GM12878 (cell line): Measurements from ENCODE around the gene RUNX3. TPM values are rescaled to one million over a fixed set of nuclear protein-coding genes. Genes with fewer than 3 reads are reported as not detected.

Source experiments
- ATF7 ChIP-seq: fragments of 450-650 bp; IDR thresholded peaks from 2 replicates; pipeline ENCODE4 v1.6.1; 2016; ENCODE audit warnings: low read depth, mild to moderate bottlenecking
- BMI1 ChIP-seq: fragments of 450-650 bp; IDR thresholded peaks from 2 replicates; pipeline ENCODE4 v1.6.1; 2016; ENCODE audit warnings: mild to moderate bottlenecking, moderate library complexity, borderline replicate concordance
- CBX3 ChIP-seq: fragments of 200-600 bp; sonication (generic); IDR thresholded peaks from 2 replicates; pipeline ENCODE4 v1.6.1; 2016; ENCODE audit warnings: low read depth, borderline replicate concordance
- CTCF ChIP-seq, 3 experiments: IDR thresholded peaks in 2 of 3; conservative IDR thresholded peaks in 1 of 3; 2 replicates each; pipeline ENCODE4 v1.5.1; 2011; ENCODE audit warnings: low read depth in 3 of 3, low read length in 3 of 3, mild to moderate bottlenecking in 3 of 3, control low read depth in 2 of 3, moderate library complexity in 2 of 3, inconsistent platforms in 1 of 3, mixed read lengths in 1 of 3; ENCODE audit not compliant: control insufficient read depth in 2 of 3, insufficient read depth in 1 of 3; ENCODE audit errors: extremely low read depth in 1 of 3
- EED ChIP-seq: sonication (generic); IDR thresholded peaks from 2 replicates; pipeline ENCODE4 v1.6.1; 2016; ENCODE audit warnings: antibody characterized with exemption, low read depth
- FOS ChIP-seq: IDR thresholded peaks from 3 replicates; pipeline ENCODE4 v1.6.1; 2011; ENCODE audit warnings: borderline replicate concordance; ENCODE audit not compliant: insufficient read length; ENCODE audit errors: extremely low read depth
- GABPA ChIP-seq: IDR thresholded peaks from 2 replicates; pipeline ENCODE4 v1.6.1; 2014; ENCODE audit warnings: antibody characterized with exemption, low read depth, mild to moderate bottlenecking, inconsistent platforms
- IKZF1 ChIP-seq: fragments of 450-650 bp; conservative IDR thresholded peaks from 2 replicates; pipeline ENCODE4 v1.6.1; 2017; ENCODE audit warnings: antibody characterized with exemption, mild to moderate bottlenecking
- MEF2A ChIP-seq: IDR thresholded peaks from 2 replicates; pipeline ENCODE4 v1.6.1; 2011; ENCODE audit warnings: low read depth, mild to moderate bottlenecking, low read length, moderate library complexity; ENCODE audit not compliant: insufficient read depth
- NFIC ChIP-seq: IDR thresholded peaks from 2 replicates; pipeline ENCODE4 v1.6.1; 2012; ENCODE audit warnings: low read depth, mild to moderate bottlenecking, inconsistent platforms, low read length, moderate library complexity
- NFYA ChIP-seq: IDR thresholded peaks from 2 replicates; pipeline ENCODE4 v1.6.1; 2011; ENCODE audit warnings: low read depth, mild to moderate bottlenecking, low read length, improper control_type of control experiment, borderline replicate concordance
- NFYB ChIP-seq: IDR thresholded peaks from 2 replicates; pipeline ENCODE4 v1.6.1; 2011; ENCODE audit warnings: low read depth, mild to moderate bottlenecking, low read length, improper control_type of control experiment, moderate library complexity; ENCODE audit not compliant: insufficient read depth
- POU2F2 ChIP-seq: IDR thresholded peaks from 3 replicates; pipeline ENCODE4 v1.6.1; 2011; ENCODE audit warnings: low read depth, mild to moderate bottlenecking, low read length, borderline replicate concordance
- RAD51 ChIP-seq: fragments of 450-650 bp; IDR thresholded peaks from 2 replicates; pipeline ENCODE4 v1.6.1; 2016; ENCODE audit warnings: moderate library complexity, mild to moderate bottlenecking, inconsistent platforms
- RUNX3 ChIP-seq: IDR thresholded peaks from 2 replicates; pipeline ENCODE4 v1.6.1; 2012; ENCODE audit warnings: low read length, inconsistent platforms
- SKIL ChIP-seq: fragments of 450-650 bp; IDR thresholded peaks from 2 replicates; pipeline ENCODE4 v1.6.1; 2017; ENCODE audit warnings: mild to moderate bottlenecking, low read depth, inconsistent platforms; ENCODE audit not compliant: poor library complexity, severe bottlenecking
- STAT3 ChIP-seq: IDR thresholded peaks from 2 replicates; pipeline ENCODE4 v1.6.1; 2011; ENCODE audit warnings: low read depth, low read length, improper control_type of control experiment
- ZNF24 ChIP-seq: fragments of 450-650 bp; IDR thresholded peaks from 2 replicates; pipeline ENCODE4 v1.6.1; 2017; ENCODE audit warnings: antibody characterized with exemption, mild to moderate bottlenecking
- polyA plus RNA-seq, 11 experiments: library from polyadenylated mRNA; depleted of rRNA in 4 of 11; unstranded in 6 of 11; stranded (reverse) in 5 of 11; fragments of >200 nt; fragmentation: Nextera tagmentation in 4 of 11; fragmentation: Illumina TruSeq in 1 of 11; extraction: Ambion mirVana in 4 of 11; extraction: Trizol in 1 of 11; gene quantifications; 1 replicate in 1 of 11; 2 replicates in 10 of 11; pipeline versions ENCODE4 v1.2.1 to v1.2.3, GENCODE V29; 2011 to 2016; ENCODE audit warnings: inconsistent platforms in 2 of 11, missing spikeins in 2 of 11, low read depth in 1 of 11
- total RNA-seq, 4 experiments: library from RNA; depleted of rRNA in 3 of 4; stranded (reverse); fragments of >200 nt in 3 of 4; fragmentation: Illumina TruSeq in 1 of 4; extraction: Trizol in 1 of 4; gene quantifications; 2 replicates each; pipeline versions ENCODE4 v1.2.1 to v1.2.3, GENCODE V29; 2013 to 2021
- TF ChIP-seq, protein P1 (sequence below): fragments of 450-650 bp; IDR thresholded peaks from 2 replicates; pipeline ENCODE4 v1.6.1; 2016; ENCODE audit warnings: mild to moderate bottlenecking, moderate library complexity, borderline replicate concordance

RUNX3 gene
- total and polyA plus RNA-seq, 10 of the 15 experiments (the other 5 are each of a cell fraction or from before 2014, with no cell fraction given), result 19.0 to 151 (median 31.4) TPM

- TF ChIP-seq, protein P1, sequence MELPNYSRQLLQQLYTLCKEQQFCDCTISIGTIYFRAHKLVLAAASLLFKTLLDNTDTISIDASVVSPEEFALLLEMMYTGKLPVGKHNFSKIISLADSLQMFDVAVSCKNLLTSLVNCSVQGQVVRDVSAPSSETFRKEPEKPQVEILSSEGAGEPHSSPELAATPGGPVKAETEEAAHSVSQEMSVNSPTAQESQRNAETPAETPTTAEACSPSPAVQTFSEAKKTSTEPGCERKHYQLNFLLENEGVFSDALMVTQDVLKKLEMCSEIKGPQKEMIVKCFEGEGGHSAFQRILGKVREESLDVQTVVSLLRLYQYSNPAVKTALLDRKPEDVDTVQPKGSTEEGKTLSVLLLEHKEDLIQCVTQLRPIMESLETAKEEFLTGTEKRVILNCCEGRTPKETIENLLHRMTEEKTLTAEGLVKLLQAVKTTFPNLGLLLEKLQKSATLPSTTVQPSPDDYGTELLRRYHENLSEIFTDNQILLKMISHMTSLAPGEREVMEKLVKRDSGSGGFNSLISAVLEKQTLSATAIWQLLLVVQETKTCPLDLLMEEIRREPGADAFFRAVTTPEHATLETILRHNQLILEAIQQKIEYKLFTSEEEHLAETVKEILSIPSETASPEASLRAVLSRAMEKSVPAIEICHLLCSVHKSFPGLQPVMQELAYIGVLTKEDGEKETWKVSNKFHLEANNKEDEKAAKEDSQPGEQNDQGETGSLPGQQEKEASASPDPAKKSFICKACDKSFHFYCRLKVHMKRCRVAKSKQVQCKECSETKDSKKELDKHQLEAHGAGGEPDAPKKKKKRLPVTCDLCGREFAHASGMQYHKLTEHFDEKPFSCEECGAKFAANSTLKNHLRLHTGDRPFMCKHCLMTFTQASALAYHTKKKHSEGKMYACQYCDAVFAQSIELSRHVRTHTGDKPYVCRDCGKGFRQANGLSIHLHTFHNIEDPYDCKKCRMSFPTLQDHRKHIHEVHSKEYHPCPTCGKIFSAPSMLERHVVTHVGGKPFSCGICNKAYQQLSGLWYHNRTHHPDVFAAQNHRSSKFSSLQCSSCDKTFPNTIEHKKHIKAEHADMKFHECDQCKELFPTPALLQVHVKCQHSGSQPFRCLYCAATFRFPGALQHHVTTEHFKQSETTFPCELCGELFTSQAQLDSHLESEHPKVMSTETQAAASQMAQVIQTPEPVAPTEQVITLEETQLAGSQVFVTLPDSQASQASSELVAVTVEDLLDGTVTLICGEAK, result no peak
- peak; percentile 88 for TF ChIP-seq IKZF1
- TF ChIP-seq CTCF (IDR thresholded peaks at IDR 0.05 in 2 of 3, conservative IDR thresholded peaks at IDR 0.05 in 1 of 3; ENCODE audit: control insufficient read depth in 2 of 3, extremely low read depth in 1 of 3, insufficient read depth in 1 of 3, low read depth in 3 of 3, low read length in 3 of 3), result no peak
- TF ChIP-seq NFYA, result no peak
- TF ChIP-seq BMI1, result no peak
- TF ChIP-seq RUNX3, result no peak
- TF ChIP-seq FOS, result no peak
- TF ChIP-seq SKIL, result peak; percentile 36
- TF ChIP-seq POU2F2, result no peak
- TF ChIP-seq NFIC, result no peak
- TF ChIP-seq STAT3, result no peak
- no peak for TF ChIP-seq GABPA
- TF ChIP-seq ZNF24, result peak; percentile 82
- TF ChIP-seq ATF7, result no peak
- no peak for TF ChIP-seq CBX3
- peak; percentile 55 for TF ChIP-seq RAD51
- peak; percentile 80 for TF ChIP-seq EED
- TF ChIP-seq NFYB, result peak; percentile 70
- 0 out of 2 replicates have a peak, but pooled peaks have one; percentile 10 for TF ChIP-seq MEF2A
Measured at GRCh38 chr1:24957016-24957807, 27.1 kb upstream of the RUNX3 start (continued).
